CD4-positive, alpha-beta T cell (primary cell): Measurements from ENCODE around the gene CAPN2. TPM values are rescaled to one million over a fixed set of nuclear protein-coding genes. Genes with fewer than 3 reads are reported as not detected.

Experiments used
- ATAC-seq: fragments of 200-7000 bp; cut with Tn5 transposase; one replicate; pipeline ENCODE4 v1.10.0; 2022; ENCODE audit warnings: mild to moderate bottlenecking; ENCODE audit not compliant: poor library complexity
- CTCF ChIA-PET: fragments of 350-600 bp; sonication (Branson Sonifier 250); formaldehyde crosslinking; loops from one replicate; lab custom pipeline; 2021; ENCODE audit warnings: antibody characterized with exemption, inconsistent platforms; lab: Charles Lee
- POLR2A ChIA-PET: fragments of 350-600 bp; sonication (Branson Sonifier 250); formaldehyde crosslinking; loops from one replicate; lab custom pipeline; 2021; ENCODE audit warnings: antibody characterized with exemption, inconsistent platforms; lab: Charles Lee
- DNase-seq, 14 experiments: peaks; one replicate each; pipeline ENCODE4 v3.0.0-alpha.2; 2013 to 2020; ENCODE audit warnings: mixed read lengths in 2 of 14
- H3K27ac ChIP-seq, 2 donors: one replicate each; pipeline versions ENCODE4 v1.5.1 to v1.7.0; 2013; ENCODE audit warnings: low read length in 2 of 2, low read depth in 1 of 2, mild to moderate bottlenecking in 1 of 2
- H3K27me3 ChIP-seq, 2 experiments: 1 replicate in 1 of 2; 2 replicates in 1 of 2; pipeline versions ENCODE4 v1.6.1 to v1.7.0; 2013; ENCODE audit warnings: low read length in 2 of 2, control low read depth in 1 of 2, mild to moderate bottlenecking in 1 of 2, moderate library complexity in 1 of 2; ENCODE audit not compliant: insufficient read depth in 2 of 2, control insufficient read depth in 1 of 2
- H3K36me3 ChIP-seq: one replicate; pipeline ENCODE4 v1.6.1; 2013; ENCODE audit warnings: low read length, control low read depth; ENCODE audit not compliant: insufficient read depth
- H3K4me1 ChIP-seq: one replicate; pipeline ENCODE4 v1.6.1; 2013; ENCODE audit warnings: low read length, control low read depth; ENCODE audit not compliant: insufficient read depth
- H3K4me3 ChIP-seq: one replicate; pipeline ENCODE4 v1.5.1; 2013; ENCODE audit warnings: mild to moderate bottlenecking, low read length, moderate library complexity
- H3K9me3 ChIP-seq, 2 experiments: 1 replicate in 1 of 2; 2 replicates in 1 of 2; pipeline versions ENCODE4 v1.6.1 to v1.7.0; 2013; ENCODE audit warnings: low read length in 2 of 2, mild to moderate bottlenecking in 2 of 2, control low read depth in 1 of 2, moderate library complexity in 1 of 2; ENCODE audit not compliant: control insufficient read depth in 1 of 2, insufficient read depth in 1 of 2
- H3K27ac Mint-ChIP-seq: one replicate; pipeline ENCODE4 v1.8.0; 2020; ENCODE audit warnings: mixed read lengths
- H3K27me3 Mint-ChIP-seq: one replicate; pipeline ENCODE4 v1.8.0; 2021; ENCODE audit warnings: mixed read lengths
- H3K36me3 Mint-ChIP-seq: one replicate; pipeline ENCODE4 v1.8.0; 2021; ENCODE audit warnings: low read depth, mixed read lengths
- H3K4me1 Mint-ChIP-seq: one replicate; pipeline ENCODE4 v1.8.0; 2021; ENCODE audit warnings: low read depth, mixed read lengths
- H3K4me3 Mint-ChIP-seq: one replicate; pipeline ENCODE4 v1.8.0; 2020; ENCODE audit warnings: mild to moderate bottlenecking, mixed read lengths
- H3K9me3 Mint-ChIP-seq: one replicate; pipeline ENCODE4 v1.8.0; 2020; ENCODE audit warnings: mixed read lengths
- intact Hi-C, 2 experiments: fragments of 100-400 bp; cut with DNase I in 1 of 2; cut with micrococcal nuclease in 1 of 2; formaldehyde crosslinking; loops; one replicate each; pipeline versions ENCODE4 v1.15.1 to v1.9.0; 2023 to 2025; cut with DNase I, micrococcal nuclease
- total RNA-seq, 174 experiments: library from RNA in 2 of 174; stranded (reverse) in 2 of 174; gene quantifications; one replicate each; pipeline ENCODE4 v1.2.3 and lab custom pipeline; 2021 to 2026
- TF ChIP-seq, protein P1 (sequence below): fragments of 200-600 bp; IDR thresholded peaks from one replicate; pipeline ENCODE4 v1.8.0; 2022; ENCODE audit warnings: antibody characterized with exemption, mild to moderate bottlenecking

The CAPN2 gene
- total RNA-seq, 2 experiments from 2014 or later: 110 to 114 TPM

DNA sequence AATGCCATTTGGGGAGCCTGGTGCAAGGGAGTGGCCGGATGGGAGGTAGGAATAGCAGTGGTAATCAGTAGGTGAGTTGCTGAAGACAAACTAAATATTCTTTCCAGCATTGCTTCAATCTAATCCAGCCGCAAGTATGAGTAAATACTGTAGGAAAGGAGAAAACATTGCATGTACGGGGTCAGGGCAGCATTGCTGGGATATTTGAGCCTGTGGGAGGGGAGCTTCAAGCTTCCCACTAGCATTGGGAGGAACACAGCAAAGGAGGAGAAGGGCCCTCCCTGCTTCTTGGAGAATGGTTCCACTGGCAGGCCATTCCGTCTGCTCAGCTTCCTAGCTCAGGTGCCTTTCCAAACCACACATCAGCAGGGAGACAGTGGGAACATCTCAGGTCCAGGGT lies 15.2 kb downstream of the CAPN2 start:
- POLR2A ChIA-PET: interaction anchor here (1.2 to 5.3 kb wide), 3 partner anchors 8 to 15 kb away, joined by 3 to 20 read pairs (median 4); partner anchors contain the start of gene CAPN2
- H3K4me1 Mint-ChIP-seq: peaks cover 74% of the 10 kb centered on the region
- intact Hi-C loops: loop anchor here (2.0 kb wide), 2 partner anchors 15 to 17 kb away; partner anchors contain the start of gene CAPN2 (in 1 of the 2)

DNA sequence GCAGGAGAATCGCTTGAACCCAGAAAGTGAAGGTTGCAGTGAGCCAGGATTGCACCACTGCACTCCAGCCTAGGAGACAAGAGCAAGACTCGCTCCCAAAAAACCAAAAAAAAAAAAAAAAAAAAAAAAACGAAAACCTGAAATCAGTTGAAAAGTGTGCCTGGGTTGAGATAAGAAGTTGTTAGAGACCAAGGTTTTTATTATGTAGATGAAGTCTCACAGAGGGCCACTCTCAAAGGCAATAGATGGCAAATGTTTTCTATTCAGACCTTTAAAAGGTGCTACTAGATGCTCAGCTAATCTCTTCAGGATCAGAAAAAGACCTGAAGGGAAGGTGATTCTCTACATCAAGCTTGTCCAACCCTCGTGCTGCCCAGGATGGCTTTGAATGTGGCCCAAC lies 17.6 kb downstream of the CAPN2 start:
- ATAC-seq (no peak), DNase-seq (no peak)
- Histone ChIP-seq H3K4me3 (no peak overlapping the region), H3K27ac (no peak overlapping the region), H3K9me3 (no peaks in the 10 kb centered on the region), H3K4me1 (peaks cover 56% of the 10 kb centered on the region), H3K36me3 (peaks cover 70% of the 10 kb centered on the region), H3K27me3 (no peaks in the 10 kb centered on the region)
- ChIA-PET CTCF (interaction anchor here (0.6 to 1.1 kb wide), 3 partner anchors 19 to 605 kb away, joined by 3 to 4 read pairs (median 3); no protein-coding TSS in a partner anchor), POLR2A (interaction anchor here (0.7 kb wide), 1 partner anchor 18 kb away, joined by 4 read pairs; the partner anchor contains the start of gene CAPN2)
- intact Hi-C loops: no loop called here
- Mint-ChIP-seq H3K27ac (peak overlapping the region; percentile 43), H3K27me3 (no peaks in the 10 kb centered on the region), H3K36me3 (peaks cover 58% of the 10 kb centered on the region), H3K4me1 (peaks cover 65% of the 10 kb centered on the region), H3K9me3 (no peaks in the 10 kb centered on the region), H3K4me3 (no peak overlapping the region)
- TF ChIP-seq, protein P1, sequence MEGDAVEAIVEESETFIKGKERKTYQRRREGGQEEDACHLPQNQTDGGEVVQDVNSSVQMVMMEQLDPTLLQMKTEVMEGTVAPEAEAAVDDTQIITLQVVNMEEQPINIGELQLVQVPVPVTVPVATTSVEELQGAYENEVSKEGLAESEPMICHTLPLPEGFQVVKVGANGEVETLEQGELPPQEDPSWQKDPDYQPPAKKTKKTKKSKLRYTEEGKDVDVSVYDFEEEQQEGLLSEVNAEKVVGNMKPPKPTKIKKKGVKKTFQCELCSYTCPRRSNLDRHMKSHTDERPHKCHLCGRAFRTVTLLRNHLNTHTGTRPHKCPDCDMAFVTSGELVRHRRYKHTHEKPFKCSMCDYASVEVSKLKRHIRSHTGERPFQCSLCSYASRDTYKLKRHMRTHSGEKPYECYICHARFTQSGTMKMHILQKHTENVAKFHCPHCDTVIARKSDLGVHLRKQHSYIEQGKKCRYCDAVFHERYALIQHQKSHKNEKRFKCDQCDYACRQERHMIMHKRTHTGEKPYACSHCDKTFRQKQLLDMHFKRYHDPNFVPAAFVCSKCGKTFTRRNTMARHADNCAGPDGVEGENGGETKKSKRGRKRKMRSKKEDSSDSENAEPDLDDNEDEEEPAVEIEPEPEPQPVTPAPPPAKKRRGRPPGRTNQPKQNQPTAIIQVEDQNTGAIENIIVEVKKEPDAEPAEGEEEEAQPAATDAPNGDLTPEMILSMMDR: no peak

More for the DNA sequence above, 15.2 kb downstream of the CAPN2 start:
- DNase-seq: no peak
- no peaks in the 10 kb centered on the region for H3K9me3 Mint-ChIP-seq
- Histone ChIP-seq H3K27ac (no peak overlapping the region), H3K27me3 (no peaks in the 10 kb centered on the region), H3K4me1 (peaks cover 69% of the 10 kb centered on the region), H3K36me3 (peaks cover 63% of the 10 kb centered on the region), H3K4me3 (no peak overlapping the region), H3K9me3 (no peaks in the 10 kb centered on the region)
- CTCF ChIA-PET: interaction anchor here (0.6 to 3.3 kb wide), 3 partner anchors 15 to 469 kb away, joined by 4 to 25 read pairs (median 11); partner anchors contain the start of gene CAPN2
- H3K36me3 Mint-ChIP-seq: peaks cover 80% of the 10 kb centered on the region
- H3K4me3 Mint-ChIP-seq: no peak overlapping the region
- ATAC-seq: no peak
- no peaks in the 10 kb centered on the region for H3K27me3 Mint-ChIP-seq
- TF ChIP-seq, protein P1: no peak
- no peak overlapping the region for H3K27ac Mint-ChIP-seq

DNA sequence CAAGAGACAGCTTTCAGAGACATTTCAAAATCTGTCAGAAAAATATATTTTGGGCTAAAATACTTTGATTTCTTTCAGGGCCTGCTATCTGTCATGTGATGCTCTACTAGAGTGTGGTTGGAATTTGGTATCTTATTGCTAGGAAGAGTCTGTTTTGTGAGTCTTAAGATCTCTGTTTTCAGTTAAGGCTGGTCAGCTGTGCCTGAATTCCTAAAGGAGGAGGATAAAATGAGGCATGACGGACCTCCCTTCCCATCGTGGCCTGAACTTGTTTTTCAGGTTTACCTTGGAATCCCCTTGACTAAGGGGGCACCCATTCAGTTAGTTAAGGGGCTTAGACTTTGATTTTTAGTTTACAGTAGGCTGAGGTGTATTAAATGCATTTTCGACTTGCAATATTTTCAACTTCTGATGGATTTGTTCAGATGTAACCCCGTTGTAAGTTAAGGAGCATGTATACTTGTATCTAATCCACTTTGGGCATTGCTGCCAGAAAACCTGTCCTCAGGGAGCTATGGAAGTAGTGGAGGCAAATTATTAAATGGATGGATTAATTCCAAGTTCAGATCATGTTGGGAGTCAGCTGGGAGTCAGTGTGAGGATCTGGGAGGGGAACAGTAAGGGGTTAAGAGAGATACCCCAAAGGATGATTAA lies 18.3 kb downstream of the CAPN2 start:
- DNase-seq (no peak), ATAC-seq (no peak)
- Histone ChIP-seq H3K4me3 (no peak overlapping the region), H3K27me3 (no peaks in the 10 kb centered on the region), H3K4me1 (peaks cover 52% of the 10 kb centered on the region), H3K36me3 (peaks cover 64% of the 10 kb centered on the region), H3K9me3 (no peaks in the 10 kb centered on the region), H3K27ac (no peak overlapping the region)
- Mint-ChIP-seq H3K27me3 (no peaks in the 10 kb centered on the region), H3K27ac (peak overlapping the region; percentile 43), H3K4me3 (no peak overlapping the region), H3K4me1 (peaks cover 59% of the 10 kb centered on the region), H3K36me3 (peaks cover 53% of the 10 kb centered on the region), H3K9me3 (no peaks in the 10 kb centered on the region)
- CTCF ChIA-PET: interaction anchor here (0.9 to 1.1 kb wide), 2 partner anchors 19 to 32 kb away, joined by 3 to 4 read pairs; no protein-coding TSS in a partner anchor
- POLR2A ChIA-PET: no interaction called here
- intact Hi-C loops: no loop called here
- TF ChIP-seq, protein P1: no peak
